GM21526 (cell line): ENCODE measurements around the gene JMY.

Experiments used
- ATAC-seq: cut with Tn5 transposase; IDR thresholded peaks from one replicate; pipeline ENCODE4 v1.9.1; 2021; ENCODE audit warnings: moderate library complexity; ENCODE audit not compliant: unreplicated experiment, low FRiP score

The JMY gene

DNA sequence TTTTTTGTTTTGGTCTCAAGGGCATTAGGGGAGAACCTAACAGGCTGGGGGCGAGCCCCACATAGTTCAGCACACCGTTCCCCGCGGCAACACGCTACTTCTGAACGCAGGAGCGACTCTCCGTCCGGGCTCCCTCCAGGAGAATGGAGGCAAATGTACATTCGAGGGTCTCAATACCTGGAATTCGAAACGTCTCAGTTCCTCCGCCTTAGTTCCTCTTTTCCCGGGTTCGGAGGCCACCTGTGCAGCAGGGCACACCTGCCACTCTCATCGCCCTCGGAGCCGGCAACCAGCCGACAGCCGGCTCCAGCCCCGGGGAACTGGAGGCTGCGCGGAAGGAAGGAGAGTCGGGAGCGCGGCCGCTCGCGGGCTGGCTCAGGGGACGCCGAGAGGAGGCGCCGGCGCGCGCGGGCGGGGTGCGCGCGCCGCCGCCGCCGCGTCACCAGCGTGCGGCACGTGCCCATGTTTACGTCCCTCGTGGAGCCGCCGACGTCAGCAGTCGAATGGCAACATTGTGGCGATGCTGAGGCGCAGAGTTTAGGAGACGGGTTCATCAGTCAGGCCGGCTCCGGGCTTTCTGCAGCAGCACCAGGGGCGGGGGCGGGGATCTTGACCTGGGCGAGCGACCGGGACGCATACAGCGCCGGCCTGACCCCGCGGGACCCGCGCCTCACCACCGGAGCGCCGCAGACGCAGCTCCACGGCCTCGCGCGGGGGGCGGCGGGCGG is at the start of gene JMY:
Gene JMY (plus strand): TSS at position 498 of the 728 bp plus-strand sequence. CDS start 520 bp downstream, outside the sequence.
- ATAC-seq: peak; percentile 68

- no peak for ATAC-seq
Observed at GRCh38 chr5:79186455-79186854, 49.5 kb upstream of the JMY start.

DNA sequence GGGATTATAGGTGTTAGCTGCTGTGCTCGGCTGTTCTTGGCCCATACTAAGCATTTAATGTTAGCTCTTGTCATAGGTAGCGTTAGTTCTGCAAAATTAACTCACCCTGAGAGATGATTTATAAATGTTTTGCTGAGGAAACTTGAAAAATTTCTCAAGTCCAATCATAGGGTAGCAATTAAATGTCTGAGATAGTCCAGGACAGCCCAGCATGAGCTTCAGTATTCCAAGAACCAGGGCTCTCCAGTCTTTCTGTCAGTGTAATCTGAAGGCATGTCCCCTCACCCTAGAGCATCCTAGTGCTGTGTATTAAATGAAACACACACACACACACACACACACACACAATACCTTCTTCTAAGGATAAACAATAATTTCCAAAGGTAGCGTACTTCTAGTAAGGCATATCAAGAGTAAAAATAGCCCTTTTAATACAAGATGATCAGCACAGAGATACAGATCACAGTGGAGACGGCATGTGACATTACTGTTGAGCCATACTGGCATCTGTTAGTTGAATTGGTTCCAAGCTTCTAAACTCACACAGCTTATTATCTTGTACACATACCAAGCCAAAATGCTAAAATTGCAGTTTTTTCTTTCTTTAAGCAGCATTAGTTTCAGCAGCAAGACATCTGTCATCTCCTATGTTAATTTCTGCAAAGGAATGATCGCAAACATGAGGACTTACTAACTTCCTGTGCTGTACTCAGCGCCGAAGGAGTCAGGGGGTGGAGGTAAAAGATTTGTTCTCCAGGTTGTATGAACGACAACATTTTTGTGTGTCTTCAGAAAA is 46.3 kb upstream of the JMY start:
- ATAC-seq: no peak

GRCh38 chr5:79190235-79190529 is 45.7 kb upstream of the JMY start:
- no peak for ATAC-seq

GRCh38 chr5:79191457-79191856 is 44.5 kb upstream of the JMY start:
- no peak for ATAC-seq

DNA sequence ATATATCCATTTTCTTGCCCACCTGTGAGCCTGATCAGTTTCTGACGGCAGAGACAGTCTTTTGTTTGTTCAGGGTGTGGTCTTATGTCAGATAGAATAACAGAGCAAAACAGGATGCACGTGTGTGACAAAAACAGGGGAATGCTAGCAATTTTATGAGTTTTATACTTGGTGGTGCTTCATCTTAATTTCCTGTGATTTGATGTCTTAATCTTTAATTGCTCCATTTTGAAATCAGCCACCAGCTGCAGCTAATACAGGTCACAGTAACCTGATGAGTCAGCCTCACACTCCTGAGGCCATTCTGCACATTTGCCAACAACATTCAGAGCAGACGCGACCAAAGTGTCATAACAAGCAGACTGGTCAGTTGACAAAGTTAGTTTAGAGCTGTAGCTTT is 42.3 kb upstream of the JMY start:
- no peak for ATAC-seq

- no peak for ATAC-seq
Observed at GRCh38 chr5:79200573-79201183, 35.3 kb upstream of the JMY start.

DNA sequence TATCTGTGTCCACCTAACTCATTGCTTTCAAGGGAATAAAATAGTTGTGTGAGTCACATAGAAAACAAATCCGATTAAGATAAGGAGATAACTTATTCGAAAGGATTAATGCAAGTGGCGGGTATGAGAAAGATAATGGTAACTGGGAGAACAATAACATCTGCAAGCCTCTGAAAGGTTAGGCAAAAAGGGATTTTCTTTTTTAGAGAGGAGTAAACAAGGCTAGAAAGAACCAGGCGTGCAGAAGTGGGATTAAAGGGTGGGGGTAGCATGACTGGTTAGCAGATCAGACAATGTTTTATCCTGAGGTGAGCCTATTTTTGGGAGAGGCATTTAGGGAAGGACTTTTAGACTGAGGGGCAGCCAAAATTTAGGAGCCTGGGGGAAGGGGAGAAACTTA is 34.7 kb upstream of the JMY start:
- no peak for ATAC-seq

- ATAC-seq: no peak
Observed at GRCh38 chr5:79202076-79202475, 33.9 kb upstream of the JMY start.

GRCh38 chr5:79205965-79206364 is 30.0 kb upstream of the JMY start:
- ATAC-seq: no peak

GRCh38 chr5:79206541-79206940 is 29.4 kb upstream of the JMY start:
- ATAC-seq: no peak

GRCh38 chr5:79209505-79209904 is 26.4 kb upstream of the JMY start:
- no peak for ATAC-seq

DNA sequence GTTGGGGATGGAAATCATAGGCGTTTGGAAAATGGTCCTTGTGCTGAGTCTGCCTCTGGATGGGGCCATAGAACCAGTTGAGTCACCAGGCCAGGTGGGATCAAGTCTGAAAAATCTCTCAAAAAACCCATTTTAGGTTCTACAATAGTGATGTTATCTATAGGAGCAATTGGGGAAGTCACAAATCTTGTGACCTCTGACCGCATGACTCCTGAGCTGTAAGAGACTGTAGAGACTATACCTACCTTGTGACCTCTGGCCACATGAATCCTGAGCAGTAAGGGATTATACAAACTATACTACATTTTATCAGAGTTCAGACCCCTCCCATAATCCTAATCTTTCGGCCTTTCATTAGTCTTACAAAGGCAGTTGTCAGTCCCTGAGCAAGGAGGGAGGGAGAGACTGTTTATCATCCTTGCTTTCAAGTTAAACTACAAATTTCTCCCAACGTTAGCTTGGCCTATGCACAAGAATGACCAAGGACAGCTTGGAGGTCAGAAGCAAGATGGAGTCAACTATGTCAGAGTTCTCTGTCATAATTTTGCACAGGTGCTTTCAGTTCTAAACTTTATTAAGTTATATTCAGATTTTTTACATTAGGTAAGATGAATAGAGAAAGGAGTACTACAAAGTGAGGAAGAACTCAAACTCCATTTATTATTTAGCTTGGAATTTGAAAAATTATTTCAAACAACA is 11.5 kb upstream of the JMY start:
- ATAC-seq: no peak

DNA sequence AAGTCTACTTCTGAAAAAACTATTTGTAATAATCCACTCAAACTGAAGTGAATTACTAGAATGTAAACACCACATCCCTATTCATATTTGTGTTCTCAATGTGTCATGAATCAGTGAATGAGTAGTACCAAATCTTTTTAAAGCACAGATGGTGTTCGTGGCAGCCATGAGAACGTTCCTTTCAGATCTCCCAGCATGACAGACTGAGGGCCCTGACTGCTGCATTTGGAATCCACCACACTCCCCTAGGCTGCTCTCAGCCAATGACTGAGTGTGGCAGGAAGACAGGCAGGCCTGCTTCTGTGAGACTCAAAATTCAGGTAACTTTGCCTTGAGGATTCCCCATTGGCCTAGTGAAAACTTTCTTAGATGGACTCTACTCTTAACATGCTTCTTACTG is 10.9 kb upstream of the JMY start:
- no peak for ATAC-seq

DNA sequence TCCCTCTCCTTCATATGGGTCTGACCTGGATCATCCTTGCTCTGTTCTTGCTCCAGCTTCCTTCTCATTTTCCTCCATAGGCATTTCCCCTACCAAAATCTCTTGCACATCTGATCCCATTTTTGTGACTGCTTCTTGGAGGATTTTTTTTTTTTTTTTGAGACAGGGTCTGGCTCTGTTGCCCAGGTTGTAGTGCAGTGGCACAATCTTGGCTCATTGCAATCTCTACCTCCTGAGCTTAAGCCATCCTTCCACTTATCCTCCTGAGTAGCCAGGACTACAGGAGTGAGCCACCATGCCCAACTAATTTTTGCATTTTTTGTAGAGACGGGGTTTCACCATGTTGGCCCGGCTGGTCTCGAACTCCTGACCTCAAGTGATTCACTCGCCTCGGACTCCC is 10.5 kb upstream of the JMY start:
- ATAC-seq: no peak

DNA sequence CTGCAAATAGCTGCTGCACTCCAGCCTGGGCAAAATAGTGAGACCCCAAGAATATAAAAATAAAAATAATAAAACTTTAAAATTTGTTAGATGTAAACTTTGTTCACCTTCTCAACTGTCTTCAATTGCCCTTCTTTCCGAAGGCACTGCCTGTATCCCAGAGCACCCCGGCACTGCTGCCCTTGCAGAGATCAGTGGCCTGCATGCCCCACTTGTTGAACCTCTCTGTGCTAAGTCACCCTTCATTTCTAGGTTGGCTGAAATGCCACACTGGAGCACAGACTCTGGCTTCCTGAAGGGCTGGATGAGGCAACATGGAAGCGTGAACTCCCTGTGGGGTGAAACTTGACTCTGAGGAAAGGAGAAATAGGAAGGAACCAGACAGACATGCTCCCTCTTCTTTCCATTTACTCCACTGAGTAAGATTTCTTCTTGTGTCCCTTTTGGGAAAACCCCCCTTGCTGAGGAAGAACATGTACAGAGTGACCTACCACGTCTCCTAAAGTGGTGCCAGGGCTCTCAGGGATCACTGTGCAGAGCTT is 8.4 kb upstream of the JMY start:
- no peak for ATAC-seq

DNA sequence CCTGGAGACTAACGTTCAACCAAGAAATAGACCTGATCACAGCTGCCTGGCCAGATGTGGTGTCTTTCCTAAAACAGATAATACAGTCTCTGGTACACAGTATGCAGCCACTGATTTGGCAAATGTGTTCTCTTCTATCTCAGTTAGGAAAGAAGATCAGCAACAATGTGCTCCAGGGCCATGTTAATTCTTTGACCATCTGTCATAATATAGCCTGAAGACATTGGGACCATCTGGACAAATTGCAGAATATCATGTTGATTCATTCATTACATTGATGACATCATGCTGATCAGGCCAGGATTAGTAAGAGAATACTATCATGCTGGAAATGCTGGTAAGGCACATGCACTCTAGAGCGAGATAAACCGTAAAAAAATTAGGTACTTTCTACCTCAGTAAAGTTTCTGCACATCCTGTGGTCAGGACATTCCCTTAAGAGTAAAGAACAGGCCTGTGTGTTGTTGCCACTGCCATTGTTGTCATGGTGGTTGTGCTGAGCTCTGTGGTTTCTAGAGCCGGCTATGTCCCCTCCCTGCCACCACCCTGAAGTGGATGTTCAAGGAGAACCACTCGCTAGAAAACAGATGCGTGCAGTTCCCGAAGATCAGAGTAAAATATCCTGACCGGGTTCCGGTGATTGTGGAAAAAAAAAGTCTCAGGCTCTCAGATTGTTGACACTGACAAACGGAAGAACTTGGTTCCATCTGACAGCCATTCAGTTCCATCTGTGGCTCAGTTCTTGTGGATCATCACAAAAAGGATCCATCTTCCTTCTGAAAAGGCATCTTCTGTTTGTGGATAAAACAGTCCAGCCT is 6.4 kb upstream of the JMY start:
- no peak for ATAC-seq

GRCh38 chr5:79235261-79235633 is 684 bp upstream of the JMY start:
- no peak for ATAC-seq

GRCh38 chr5:79236362-79236969 is 535 bp downstream of the JMY start:
- ATAC-seq: peak; percentile 23
